Muscle of leg (tissue), 11 donors: ENCODE data around the gene MMP15. TPM values are rescaled to one million over a fixed set of nuclear protein-coding genes. Genes with fewer than 3 reads are reported as not detected.

ENCODE experiments used
- DNase-seq: peaks from one replicate; pipeline ENCODE4 v3.0.0; 2013
- H3K27ac ChIP-seq: one replicate; pipeline ENCODE4 v1.5.1; 2013; ENCODE audit warnings: mild to moderate bottlenecking, low read length, control low read depth
- H3K27me3 ChIP-seq: one replicate; pipeline ENCODE4 v1.6.1; 2013; ENCODE audit warnings: low read length; ENCODE audit not compliant: control insufficient read depth, insufficient read depth
- H3K36me3 ChIP-seq: one replicate; pipeline ENCODE4 v1.6.1; 2013; ENCODE audit warnings: low read length; ENCODE audit not compliant: control insufficient read depth, insufficient read depth
- H3K4me1 ChIP-seq: one replicate; pipeline ENCODE4 v1.6.1; 2013; ENCODE audit warnings: low read length; ENCODE audit not compliant: control insufficient read depth, insufficient read depth
- H3K4me3 ChIP-seq: one replicate; pipeline ENCODE4 v1.5.1; 2013; ENCODE audit warnings: low read length, control low read depth
- H3K9me3 ChIP-seq: replicated peaks from 2 replicates; pipeline ENCODE4 v1.6.1; 2013; ENCODE audit warnings: low read depth, low read length; ENCODE audit not compliant: control insufficient read depth
- WGBS: methylation state at CpG from one replicate; pipeline ENCODE4 v1.1.5; 2013; ENCODE audit warnings: missing lambda C conversion rate; ENCODE audit not compliant: insufficient coverage; 5-methylcytosine and 5-hydroxymethylcytosine counted together
- polyA plus RNA-seq, 8 donors: library from polyadenylated mRNA; unstranded; fragments of 120-200 nt; gene quantifications; one replicate each; pipeline versions ENCODE4 v1.2.1 to v1.2.3, GENCODE V29; 2013; ENCODE audit warnings: inconsistent platforms in 1 of 8, low replicate concordance in 1 of 8; ENCODE audit not compliant: insufficient read length in 8 of 8, insufficient read depth in 1 of 8
- total RNA-seq: library from RNA; stranded (reverse); fragments of 120-200 nt; gene quantifications from one replicate; pipeline ENCODE4 v1.2.4, GENCODE V29; 2013

Gene MMP15
- total and polyA plus RNA-seq, 9 donors: 15.0 to 37.1 (median 31.2) TPM

DNA sequence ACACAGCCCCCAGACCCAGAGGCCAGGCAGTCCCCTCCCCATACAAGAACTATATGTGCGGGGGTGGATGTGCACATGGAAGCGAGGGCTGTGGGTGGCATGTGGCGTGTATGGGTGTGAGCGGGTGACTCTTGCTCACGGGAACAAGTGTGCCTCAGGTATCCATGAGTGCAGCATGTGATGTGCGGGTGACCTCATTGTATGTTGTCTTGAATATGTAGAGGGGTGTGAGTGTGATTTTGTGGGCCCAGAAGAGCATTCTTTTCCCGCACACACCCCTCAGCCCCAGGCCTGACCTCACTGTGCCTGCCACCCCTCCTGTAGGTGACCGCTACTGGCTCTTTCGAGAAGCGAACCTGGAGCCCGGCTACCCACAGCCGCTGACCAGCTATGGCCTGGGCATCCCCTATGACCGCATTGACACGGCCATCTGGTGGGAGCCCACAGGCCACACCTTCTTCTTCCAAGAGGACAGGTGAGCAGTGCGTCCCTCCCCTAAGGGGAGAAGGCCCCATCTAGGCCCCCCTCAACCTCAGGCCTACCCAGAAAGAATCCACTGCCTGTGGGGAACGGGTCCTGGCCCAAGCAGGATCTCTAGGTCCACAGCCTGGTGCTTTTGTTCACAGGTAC is 17.4 kb downstream of the MMP15 start:
- 91% methylated on average over 14 of the region's 16 CpGs for WGBS
- H3K36me3 ChIP-seq: peaks cover 58% of the 10 kb centered on the region
- H3K4me1 ChIP-seq: peaks cover 9% of the 10 kb centered on the region
- H3K27me3 ChIP-seq: no peaks in the 10 kb centered on the region
- H3K27ac ChIP-seq: no peak overlapping the region
- no peak for DNase-seq
- H3K9me3 ChIP-seq: no peaks in the 10 kb centered on the region
- H3K4me3 ChIP-seq: no peak overlapping the region

GRCh38 chr16:58043571-58044155 is 18.1 kb downstream of the MMP15 start:
- peaks cover 12% of the 10 kb centered on the region for H3K4me1 ChIP-seq
- H3K27me3 ChIP-seq: no peaks in the 10 kb centered on the region
- 93% methylated on average over 3 of the region's 7 CpGs for WGBS
- H3K9me3 ChIP-seq: no peaks in the 10 kb centered on the region
- peaks cover 52% of the 10 kb centered on the region for H3K36me3 ChIP-seq
- no peak overlapping the region for H3K4me3 ChIP-seq
- DNase-seq: no peak
- no peak overlapping the region for H3K27ac ChIP-seq

DNA sequence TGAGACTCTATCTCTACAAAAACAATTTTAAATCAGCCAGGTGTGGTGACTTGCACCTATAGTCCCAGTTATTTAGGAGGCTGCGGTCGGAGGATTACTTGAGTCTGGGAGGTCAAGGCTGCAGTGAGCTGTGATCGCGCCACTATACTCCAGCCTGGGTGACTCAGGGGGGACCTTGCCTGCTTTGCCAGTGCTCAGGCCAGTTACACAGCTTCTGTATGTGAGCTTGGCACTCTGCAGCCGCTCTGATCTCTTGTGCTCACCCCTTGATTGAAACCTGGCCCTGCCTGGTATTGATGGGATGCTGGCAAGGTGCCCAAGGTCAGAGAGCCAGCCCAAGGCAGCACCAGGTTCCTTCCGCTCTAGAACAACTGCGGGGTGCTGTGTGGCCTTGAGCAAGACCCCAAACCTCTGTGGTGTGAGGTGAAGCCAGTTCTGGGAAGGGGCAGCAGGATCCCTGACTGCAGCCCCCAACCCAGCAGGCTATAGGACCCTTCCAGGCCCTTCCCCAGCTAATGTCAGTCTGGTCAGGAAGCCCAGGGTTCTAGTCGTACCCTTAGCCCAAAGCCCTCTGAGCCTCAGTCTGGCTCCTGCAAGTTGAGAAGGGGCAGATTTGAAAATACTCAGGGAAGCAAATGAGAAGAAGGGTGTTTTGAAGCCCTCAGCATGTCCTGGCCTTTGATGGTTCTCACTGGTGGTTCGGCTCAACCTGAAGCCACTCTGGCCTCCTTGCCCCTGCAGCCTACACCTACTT is 18.9 kb downstream of the MMP15 start:
- H3K4me3 ChIP-seq: no peak overlapping the region
- H3K27ac ChIP-seq: no peak overlapping the region
- no peaks in the 10 kb centered on the region for H3K9me3 ChIP-seq
- H3K4me1 ChIP-seq: peaks cover 17% of the 10 kb centered on the region
- H3K27me3 ChIP-seq: no peaks in the 10 kb centered on the region
- 83% methylated on average over 7 of the region's 9 CpGs for WGBS
- DNase-seq: no peak
- peaks cover 49% of the 10 kb centered on the region for H3K36me3 ChIP-seq

DNA sequence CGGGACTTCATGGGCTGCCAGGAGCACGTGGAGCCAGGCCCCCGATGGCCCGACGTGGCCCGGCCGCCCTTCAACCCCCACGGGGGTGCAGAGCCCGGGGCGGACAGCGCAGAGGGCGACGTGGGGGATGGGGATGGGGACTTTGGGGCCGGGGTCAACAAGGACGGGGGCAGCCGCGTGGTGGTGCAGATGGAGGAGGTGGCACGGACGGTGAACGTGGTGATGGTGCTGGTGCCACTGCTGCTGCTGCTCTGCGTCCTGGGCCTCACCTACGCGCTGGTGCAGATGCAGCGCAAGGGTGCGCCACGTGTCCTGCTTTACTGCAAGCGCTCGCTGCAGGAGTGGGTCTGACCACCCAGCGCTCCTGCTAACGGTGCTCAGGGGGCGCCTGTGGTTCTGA is 19.5 kb downstream of the MMP15 start:
- no peaks in the 10 kb centered on the region for H3K9me3 ChIP-seq
- peaks cover 42% of the 10 kb centered on the region for H3K36me3 ChIP-seq
- no peak overlapping the region for H3K4me3 ChIP-seq
- H3K27ac ChIP-seq: no peak overlapping the region
- H3K27me3 ChIP-seq: no peaks in the 10 kb centered on the region
- H3K4me1 ChIP-seq: peaks cover 23% of the 10 kb centered on the region
- 82% methylated on average over 18 of the region's 31 CpGs for WGBS
- no peak for DNase-seq

GRCh38 chr16:58046054-58046881 is 20.7 kb downstream of the MMP15 start:
- no peaks in the 10 kb centered on the region for H3K27me3 ChIP-seq
- peaks cover 24% of the 10 kb centered on the region for H3K4me1 ChIP-seq
- no peaks in the 10 kb centered on the region for H3K9me3 ChIP-seq
- peaks cover 31% of the 10 kb centered on the region for H3K36me3 ChIP-seq
- H3K27ac ChIP-seq: no peak overlapping the region
- 0% methylated on average over 1 of the region's 16 CpGs for WGBS
- no peak overlapping the region for H3K4me3 ChIP-seq
- DNase-seq: peak; percentile 51

GRCh38 chr16:58046936-58047335 is 21.4 kb downstream of the MMP15 start:
- H3K9me3 ChIP-seq: no peaks in the 10 kb centered on the region
- peak overlapping the region; percentile 77 for H3K27ac ChIP-seq
- no peak overlapping the region for H3K4me3 ChIP-seq
- H3K4me1 ChIP-seq: peaks cover 24% of the 10 kb centered on the region
- H3K27me3 ChIP-seq: no peaks in the 10 kb centered on the region
- no peak for DNase-seq
- 44% methylated on average over 4 of the region's 6 CpGs for WGBS
- H3K36me3 ChIP-seq: peaks cover 27% of the 10 kb centered on the region

- peak; percentile 48 for DNase-seq
- Histone ChIP-seq H3K9me3 (no peaks in the 10 kb centered on the region), H3K27me3 (no peaks in the 10 kb centered on the region), H3K36me3 (peaks cover 19% of the 10 kb centered on the region), H3K4me3 (no peak overlapping the region), H3K4me1 (peaks cover 24% of the 10 kb centered on the region), H3K27ac (peak overlapping the region; percentile 77)
- 52% methylated on average over 5 of the region's 19 CpGs for WGBS
Observed at GRCh38 chr16:58047557-58048348, 22.2 kb downstream of the MMP15 start.

DNA sequence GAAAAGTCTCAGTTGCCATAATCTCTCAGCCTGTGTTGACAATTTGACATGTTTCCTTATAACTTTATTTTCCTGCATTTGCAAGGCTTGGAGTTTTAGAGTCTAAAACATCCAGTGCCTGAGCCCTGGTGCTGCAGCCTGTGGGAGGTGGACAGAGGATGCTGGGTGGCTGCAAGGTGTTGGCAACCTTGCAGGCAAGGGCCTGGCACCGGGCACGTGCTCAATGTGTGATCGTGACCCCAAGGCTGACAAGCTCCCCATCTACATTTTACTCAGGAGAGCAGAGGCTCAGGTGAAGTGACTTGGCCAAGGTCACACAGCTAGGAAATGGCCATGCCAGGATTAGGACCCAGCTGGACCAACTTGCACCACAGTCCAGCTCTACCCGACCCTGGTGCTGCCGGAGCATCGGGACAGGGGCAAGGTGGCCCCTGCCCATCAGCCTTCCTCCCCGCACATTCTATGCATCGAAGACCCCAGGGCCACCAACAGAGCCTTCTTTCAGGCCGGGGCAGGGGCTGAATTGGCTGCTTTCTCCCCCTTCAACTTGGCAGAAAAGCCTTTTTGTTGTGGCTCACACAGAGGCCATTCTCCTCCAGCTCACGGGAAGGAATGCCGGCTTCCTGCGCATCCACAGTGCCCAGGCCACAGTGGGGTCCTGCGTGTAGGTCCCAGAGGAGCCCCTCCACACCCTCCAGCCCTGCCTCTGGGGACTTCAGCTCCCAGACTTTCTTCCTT is 23.1 kb downstream of the MMP15 start:
- WGBS: 81% methylated on average over 9 of the region's 13 CpGs
- peaks cover 24% of the 10 kb centered on the region for H3K4me1 ChIP-seq
- no peaks in the 10 kb centered on the region for H3K9me3 ChIP-seq
- H3K27me3 ChIP-seq: no peaks in the 10 kb centered on the region
- H3K27ac ChIP-seq: peak overlapping the region; percentile 29
- peaks cover 10% of the 10 kb centered on the region for H3K36me3 ChIP-seq
- no peak overlapping the region for H3K4me3 ChIP-seq
- no peak for DNase-seq
